Measurements from ENCODE around the gene MARCKSL1.

The MARCKSL1 gene

DNA sequence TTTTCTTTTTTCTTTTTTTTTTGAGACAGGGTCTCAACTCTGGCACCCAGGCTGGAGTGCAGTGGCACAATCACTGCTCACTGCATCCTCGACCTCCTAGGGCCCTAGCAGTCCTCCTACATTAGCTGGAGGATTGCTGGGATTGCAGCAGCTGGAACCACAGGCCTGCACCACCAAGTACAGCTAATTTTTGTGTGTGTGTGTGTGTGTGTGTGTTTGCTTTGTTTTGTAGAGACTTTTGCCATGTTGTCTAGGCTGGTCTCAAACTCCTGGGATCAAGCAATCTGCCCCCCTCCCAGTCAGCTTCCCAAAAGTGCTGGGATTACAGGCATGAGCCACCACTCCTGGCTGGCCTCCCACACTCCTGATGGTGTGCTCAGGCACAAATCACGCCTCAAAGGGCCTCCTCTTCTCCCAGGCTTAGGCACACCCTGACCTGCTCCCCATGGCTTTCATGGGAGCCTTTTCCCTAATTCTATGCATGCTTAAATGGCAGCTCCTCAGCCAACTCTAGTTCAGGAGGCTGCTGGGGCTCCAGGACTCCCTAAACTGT lies 16.9 kb upstream of the MARCKSL1 start:
- no peak for DNase-seq

GRCh38 chr1:32352239-32352745 lies 16.3 kb upstream of the MARCKSL1 start:
- no peak for DNase-seq

- peak; percentile 67 to 81 for DNase-seq
These were observed 15.6 kb upstream of the MARCKSL1 start for GRCh38 chr1:32351399-32352238.

DNA sequence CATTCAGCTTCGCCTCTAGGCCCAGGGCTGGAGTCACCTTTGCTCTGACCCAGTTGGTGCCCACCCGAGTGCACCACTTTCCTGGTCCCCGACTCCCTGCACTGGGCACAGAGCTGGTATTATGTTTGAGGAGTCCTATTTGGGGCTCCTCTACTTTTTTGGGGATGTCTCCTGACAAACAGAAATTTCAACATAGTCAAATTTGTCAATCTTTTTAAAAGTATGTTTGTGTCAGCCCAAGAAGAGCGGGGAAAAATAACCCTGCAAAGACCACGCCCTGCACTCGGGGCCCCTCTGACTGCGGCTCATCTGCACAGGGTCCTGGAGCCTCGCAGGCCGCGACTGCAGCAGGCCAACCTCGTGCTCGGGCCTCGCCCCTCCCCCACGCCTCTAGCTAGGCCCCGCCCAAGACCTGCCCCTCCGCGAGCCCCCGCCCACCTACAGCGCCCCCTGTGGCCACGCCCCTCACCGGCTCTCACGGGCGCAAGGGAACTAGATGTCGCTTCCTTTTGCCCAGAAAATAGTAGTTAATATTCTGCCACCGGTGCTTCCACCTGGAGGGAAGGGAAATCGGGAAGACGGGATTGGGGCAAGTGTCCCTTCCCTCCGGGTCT lies 14.9 kb upstream of the MARCKSL1 start:
- DNase-seq = peak in 1 of 2 experiments; percentile 71

- DNase-seq = no peak
These were observed 13.2 kb upstream of the MARCKSL1 start for GRCh38 chr1:32349211-32349708.

DNA sequence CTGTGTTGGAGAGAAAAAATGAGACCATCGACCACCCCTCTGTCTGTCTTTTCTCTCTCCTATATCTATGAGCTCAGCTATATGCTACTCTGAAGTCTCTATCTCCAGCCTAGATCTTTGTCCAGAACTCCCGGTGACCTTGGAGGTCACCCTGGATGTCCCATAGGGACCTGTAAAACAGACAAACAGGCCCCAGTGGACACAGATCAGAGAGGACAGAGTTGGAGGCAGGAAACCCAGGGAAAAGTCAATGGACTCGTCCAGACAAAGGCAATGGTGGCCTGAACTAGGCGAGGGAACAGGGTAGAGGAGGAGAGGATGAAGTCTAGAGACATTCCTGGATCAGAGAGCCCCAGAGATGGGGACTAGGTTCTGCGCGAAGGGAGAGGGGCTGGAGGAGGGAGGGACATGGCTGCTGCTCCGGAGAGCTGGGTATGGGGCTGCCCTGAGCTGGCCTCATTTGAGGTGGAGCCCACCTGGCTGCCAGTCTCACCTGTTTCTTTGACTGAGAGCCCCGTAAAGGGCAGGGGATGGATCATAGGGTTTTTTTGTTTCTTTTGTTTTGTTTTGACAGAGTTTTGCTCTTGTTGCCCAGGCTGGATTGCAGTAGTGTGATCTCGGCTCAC lies 10.6 kb upstream of the MARCKSL1 start:
- no peak for DNase-seq

GRCh38 chr1:32345289-32345827 lies 9.3 kb upstream of the MARCKSL1 start:
- DNase-seq = no peak

- DNase-seq = no peak
These were observed 6.7 kb upstream of the MARCKSL1 start for GRCh38 chr1:32342704-32343103.

DNA sequence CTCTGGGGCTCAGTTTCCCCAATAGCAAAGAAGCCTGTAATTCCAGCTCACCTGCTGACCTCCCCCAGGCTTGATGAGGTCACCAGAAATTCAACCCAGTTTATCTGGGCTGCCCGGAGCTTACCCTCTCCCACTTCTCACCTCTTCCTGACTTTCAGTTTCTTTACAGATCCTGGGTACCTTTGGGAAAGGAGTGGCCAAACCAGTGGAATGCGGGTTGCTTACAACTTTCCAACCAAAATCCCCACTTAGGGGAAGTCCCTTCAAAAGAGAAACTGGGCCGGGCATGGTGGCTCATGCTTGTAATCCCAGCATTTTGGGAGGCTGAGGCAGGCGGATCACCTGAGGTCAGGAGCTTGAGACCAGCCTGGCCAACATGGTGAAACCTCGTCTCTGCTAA lies 5.9 kb upstream of the MARCKSL1 start:
- DNase-seq = no peak

DNA sequence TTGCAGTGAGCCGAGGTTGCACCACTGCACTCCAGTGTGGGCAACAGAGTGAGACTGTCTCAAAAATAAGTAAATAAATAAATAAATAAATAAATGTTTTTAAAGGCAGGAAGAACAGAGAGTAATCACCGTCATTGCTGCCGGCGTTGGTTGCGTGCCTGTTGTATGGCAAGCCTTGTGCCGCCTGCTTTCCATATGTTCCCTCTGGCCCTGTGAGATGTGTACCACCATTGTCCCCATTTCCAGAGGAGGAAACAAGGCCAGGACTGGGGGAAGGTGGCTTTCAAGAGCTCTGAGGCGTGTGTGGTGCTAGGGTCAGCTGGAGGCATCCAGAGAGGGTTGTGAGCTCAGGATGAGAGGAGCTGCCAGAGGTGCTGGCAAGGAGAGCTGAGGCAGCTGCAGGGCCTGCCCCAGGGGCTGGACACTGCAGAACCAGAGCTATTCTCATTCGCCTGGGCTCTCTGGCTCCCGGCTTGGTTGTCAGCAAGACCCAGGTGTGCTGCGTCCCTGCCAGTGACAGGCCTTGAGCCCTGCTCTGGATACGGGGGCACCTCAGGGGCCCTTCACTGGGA lies 5.2 kb upstream of the MARCKSL1 start:
- DNase-seq = no peak

- no peak for DNase-seq
These were observed 3.4 kb upstream of the MARCKSL1 start for GRCh38 chr1:32339363-32339978.

DNA sequence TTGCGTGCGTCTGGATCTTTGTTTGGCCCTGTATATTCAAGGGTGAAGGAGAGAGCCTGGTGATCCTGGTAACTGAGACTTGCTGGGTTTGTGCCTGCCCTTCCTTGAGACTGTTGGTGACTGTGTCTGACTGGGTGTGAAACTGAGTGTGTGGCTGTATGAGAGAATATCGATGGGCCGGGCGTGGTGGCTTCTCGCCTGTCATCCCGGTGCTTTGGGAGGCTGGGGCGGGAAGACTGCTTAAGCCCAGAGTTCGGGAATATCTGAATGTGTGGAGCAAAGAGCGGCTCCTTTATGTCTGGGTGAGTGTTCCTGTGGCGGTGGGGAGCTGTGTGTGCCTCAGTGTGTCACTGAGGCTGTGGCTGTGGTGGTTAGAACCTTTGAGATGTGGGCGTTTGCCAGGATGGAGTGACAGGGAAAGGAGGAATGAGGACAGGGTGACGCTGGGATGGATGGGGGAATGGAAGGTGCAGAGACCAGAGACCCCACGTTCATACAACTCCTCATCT lies 2.7 kb upstream of the MARCKSL1 start:
- DNase-seq = no peak

DNA sequence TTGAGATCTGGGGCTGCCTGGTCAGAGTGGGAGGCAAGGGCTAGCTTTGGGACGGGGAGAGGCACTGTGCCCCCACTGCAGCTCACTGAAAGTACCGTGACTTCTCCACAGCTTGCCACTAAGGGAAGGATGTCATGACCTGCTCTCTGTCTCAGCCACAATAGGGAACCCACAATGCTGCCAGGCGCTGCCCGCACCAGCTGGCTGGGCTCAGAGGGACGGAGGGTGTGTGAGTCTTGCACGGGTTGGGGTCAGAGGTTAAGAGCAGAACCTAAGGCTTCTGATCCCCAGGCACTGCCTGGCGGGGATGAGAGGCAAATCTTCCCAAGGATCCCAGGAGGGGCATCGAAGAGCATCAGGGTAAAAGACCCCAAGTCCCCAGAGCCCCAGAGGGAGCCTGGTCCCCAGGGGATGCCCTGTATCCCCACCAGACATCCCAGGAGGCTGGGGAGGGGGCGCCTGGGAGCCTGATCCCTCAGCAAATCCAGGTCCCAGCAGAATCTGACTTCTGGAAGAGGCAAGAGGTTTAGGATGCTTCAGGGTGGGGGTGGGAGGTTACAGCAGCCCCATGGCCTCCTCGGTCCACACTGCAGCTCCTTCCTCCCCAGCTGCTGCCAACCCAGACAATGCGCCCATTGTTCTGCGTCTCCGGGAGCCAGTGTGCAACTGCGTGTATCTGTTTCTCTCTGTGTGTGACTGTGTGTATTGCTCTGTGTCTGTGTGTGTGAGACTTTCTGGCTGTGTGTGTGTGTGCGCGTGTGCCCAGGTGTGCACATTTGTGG lies 2.0 kb upstream of the MARCKSL1 start:
- no peak for DNase-seq

GRCh38 chr1:32336963-32337675 lies 1.1 kb upstream of the MARCKSL1 start:
- no peak for DNase-seq

DNA sequence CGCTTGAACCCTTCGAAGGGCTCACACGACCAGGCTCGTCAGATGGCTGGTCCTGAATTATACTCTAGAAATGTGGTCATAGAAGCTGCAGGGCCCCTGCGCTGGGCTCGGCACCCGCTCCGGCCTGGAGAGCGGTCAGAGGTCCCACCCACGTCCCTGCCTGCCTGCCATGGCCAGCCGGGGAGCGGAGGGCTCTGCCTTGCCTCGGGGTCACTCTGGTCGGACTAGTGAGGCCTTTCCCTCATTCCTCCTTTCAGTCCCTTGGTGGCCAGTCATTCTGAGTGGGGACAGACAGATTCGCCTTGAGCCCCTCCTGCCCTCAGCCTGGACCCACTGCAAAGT lies 529 bp upstream of the MARCKSL1 start:
- DNase-seq = no peak

DNA sequence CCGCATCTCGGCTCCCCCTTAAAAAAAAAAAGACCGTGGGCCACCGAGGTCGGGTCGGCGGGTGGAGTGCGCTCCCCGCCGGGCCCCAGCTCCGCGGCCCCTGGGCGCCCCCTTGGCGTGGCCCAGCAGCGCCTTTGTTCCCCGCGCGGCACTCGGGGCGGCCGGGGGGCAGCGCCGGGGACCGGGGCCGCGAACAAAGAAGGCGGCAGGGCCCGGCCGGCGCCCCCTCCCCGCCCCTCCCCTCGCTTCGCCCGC lies 571 bp downstream of the MARCKSL1 start:
- DNase-seq = no peak

GRCh38 chr1:32334864-32335534 lies 1.0 kb downstream of the MARCKSL1 start:
- DNase-seq = no peak

DNA sequence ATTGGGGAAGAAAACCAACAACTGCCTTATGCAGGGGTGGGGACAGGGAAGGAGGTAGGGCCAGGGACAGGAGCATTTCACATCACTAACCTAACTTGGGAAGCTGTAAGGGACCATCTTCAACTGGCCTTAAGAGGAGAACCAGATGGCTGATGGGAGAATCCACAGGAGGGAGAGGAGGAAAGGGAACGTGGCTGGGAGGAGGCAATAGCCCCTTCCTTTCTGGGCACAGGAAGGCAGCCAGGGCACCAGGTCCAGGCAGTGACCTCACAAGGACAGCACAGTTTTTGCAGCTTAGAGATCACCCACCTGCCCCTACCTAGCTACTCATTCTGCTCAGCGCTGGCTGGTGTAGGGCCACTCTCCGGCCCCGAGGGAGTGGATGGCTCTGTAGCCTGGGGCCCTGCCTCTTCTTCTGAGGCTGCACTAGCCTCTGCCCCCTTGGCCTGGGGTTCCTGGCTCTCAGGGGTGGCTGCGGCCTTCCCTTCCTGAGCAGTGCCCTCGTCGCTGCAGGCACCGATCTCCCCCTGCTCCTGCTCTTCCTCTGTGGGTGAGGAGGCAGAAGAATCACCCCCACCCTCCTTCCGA lies 1.7 kb downstream of the MARCKSL1 start:
- no peak for DNase-seq

GRCh38 chr1:32333251-32333963 lies 2.6 kb downstream of the MARCKSL1 start:
- no peak for DNase-seq
